Parathyroid adenoma (tissue), 2 donors: ENCODE data around the gene WDR33.

Experiments used
- H2AFZ ChIP-seq: fragments of 300-600 bp; sonication (generic); one replicate; pipeline ENCODE4 v1.7.0; 2017; ENCODE audit warnings: antibody characterized with exemption, mild to moderate bottlenecking
- H3K27ac ChIP-seq: fragments of 300-600 bp; sonication (generic); one replicate; pipeline ENCODE4 v1.7.0; 2017
- H3K27me3 ChIP-seq: fragments of 300-600 bp; sonication (generic); one replicate; pipeline ENCODE4 v1.7.0; 2017; ENCODE audit warnings: low read length; ENCODE audit not compliant: control insufficient read depth, insufficient read depth
- H3K36me3 ChIP-seq: fragments of 300-600 bp; sonication (generic); one replicate; pipeline ENCODE4 v1.7.0; 2017; ENCODE audit warnings: low read length; ENCODE audit not compliant: control insufficient read depth, insufficient read depth
- H3K4me1 ChIP-seq: fragments of 300-600 bp; sonication (generic); one replicate; pipeline ENCODE4 v1.7.0; 2017; ENCODE audit warnings: control low read depth
- H3K4me2 ChIP-seq: fragments of 300-600 bp; sonication (generic); one replicate; pipeline ENCODE4 v1.7.0; 2017; ENCODE audit warnings: low read length
- H3K4me3 ChIP-seq: fragments of 300-600 bp; sonication (generic); one replicate; pipeline ENCODE4 v1.7.0; 2017; ENCODE audit warnings: low read depth, low read length
- H3K79me2 ChIP-seq: fragments of 300-600 bp; sonication (generic); one replicate; pipeline ENCODE4 v1.7.0; 2017; ENCODE audit warnings: control low read depth
- H3K9ac ChIP-seq: fragments of 300-600 bp; sonication (generic); one replicate; pipeline ENCODE4 v1.7.0; 2017; ENCODE audit warnings: mild to moderate bottlenecking
- H3K9me3 ChIP-seq: fragments of 300-600 bp; sonication (generic); one replicate; pipeline ENCODE4 v1.7.0; 2017; ENCODE audit warnings: low read length; ENCODE audit not compliant: control insufficient read depth
- CTCF ChIP-seq: fragments of 300-600 bp; sonication (generic); IDR thresholded peaks from one replicate; pipeline ENCODE4 v1.7.0; 2017; ENCODE audit warnings: antibody characterized with exemption, mild to moderate bottlenecking
- donor health status: primary hyperparathyroidism.

Gene WDR33

GRCh38 chr2:127740665-127741288 lies 70.2 kb downstream of the WDR33 start:
- H3K27ac ChIP-seq, result no peak overlapping the region
- H3K9me3 ChIP-seq, result no peaks in the 10 kb centered on the region
- H3K9ac ChIP-seq, result no peak overlapping the region
- no peaks in the 10 kb centered on the region for H3K36me3 ChIP-seq
- H3K4me1 ChIP-seq, result peaks cover 3% of the 10 kb centered on the region
- no peaks in the 10 kb centered on the region for H3K79me2 ChIP-seq
- H3K4me3 ChIP-seq, result no peak overlapping the region
- no peak overlapping the region for H2AFZ ChIP-seq
- no peaks in the 10 kb centered on the region for H3K27me3 ChIP-seq
- no peak for TF ChIP-seq CTCF
- no peak overlapping the region for H3K4me2 ChIP-seq

DNA sequence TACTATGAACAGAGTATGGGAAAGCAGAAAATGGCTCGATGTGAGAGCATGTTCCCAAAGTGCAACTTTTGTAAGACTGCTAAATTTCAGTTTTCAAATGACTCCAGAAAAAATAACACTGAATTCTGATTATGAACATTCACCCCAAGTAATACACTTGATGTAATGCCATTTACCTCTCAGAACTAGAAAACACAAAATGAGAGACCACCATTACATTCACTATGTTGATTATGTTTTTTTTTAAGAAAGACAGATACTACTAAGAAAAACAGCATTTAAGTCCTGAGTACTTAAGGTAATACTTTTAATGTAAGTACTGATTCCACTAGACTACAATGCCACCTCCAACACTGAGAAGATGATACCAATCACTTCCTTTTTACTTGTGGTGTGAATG lies 71.2 kb downstream of the WDR33 start:
- H3K27me3 ChIP-seq, result no peaks in the 10 kb centered on the region
- H3K9ac ChIP-seq, result no peak overlapping the region
- H3K79me2 ChIP-seq, result no peaks in the 10 kb centered on the region
- H3K27ac ChIP-seq, result no peak overlapping the region
- no peak overlapping the region for H3K4me2 ChIP-seq
- H2AFZ ChIP-seq, result no peak overlapping the region
- H3K9me3 ChIP-seq, result no peaks in the 10 kb centered on the region
- no peak overlapping the region for H3K4me3 ChIP-seq
- no peaks in the 10 kb centered on the region for H3K36me3 ChIP-seq
- TF ChIP-seq CTCF, result no peak
- H3K4me1 ChIP-seq, result peaks cover 3% of the 10 kb centered on the region

- no peaks in the 10 kb centered on the region for H3K27me3 ChIP-seq
- H3K4me3 ChIP-seq, result no peak overlapping the region
- H3K4me1 ChIP-seq, result peaks cover 3% of the 10 kb centered on the region
- H2AFZ ChIP-seq, result no peak overlapping the region
- TF ChIP-seq CTCF, result no peak
- no peaks in the 10 kb centered on the region for H3K79me2 ChIP-seq
- H3K4me2 ChIP-seq, result no peak overlapping the region
- H3K9me3 ChIP-seq, result no peaks in the 10 kb centered on the region
- no peak overlapping the region for H3K9ac ChIP-seq
- no peak overlapping the region for H3K27ac ChIP-seq
- no peaks in the 10 kb centered on the region for H3K36me3 ChIP-seq
These were observed 73.1 kb downstream of the WDR33 start for GRCh38 chr2:127737892-127738291.

DNA sequence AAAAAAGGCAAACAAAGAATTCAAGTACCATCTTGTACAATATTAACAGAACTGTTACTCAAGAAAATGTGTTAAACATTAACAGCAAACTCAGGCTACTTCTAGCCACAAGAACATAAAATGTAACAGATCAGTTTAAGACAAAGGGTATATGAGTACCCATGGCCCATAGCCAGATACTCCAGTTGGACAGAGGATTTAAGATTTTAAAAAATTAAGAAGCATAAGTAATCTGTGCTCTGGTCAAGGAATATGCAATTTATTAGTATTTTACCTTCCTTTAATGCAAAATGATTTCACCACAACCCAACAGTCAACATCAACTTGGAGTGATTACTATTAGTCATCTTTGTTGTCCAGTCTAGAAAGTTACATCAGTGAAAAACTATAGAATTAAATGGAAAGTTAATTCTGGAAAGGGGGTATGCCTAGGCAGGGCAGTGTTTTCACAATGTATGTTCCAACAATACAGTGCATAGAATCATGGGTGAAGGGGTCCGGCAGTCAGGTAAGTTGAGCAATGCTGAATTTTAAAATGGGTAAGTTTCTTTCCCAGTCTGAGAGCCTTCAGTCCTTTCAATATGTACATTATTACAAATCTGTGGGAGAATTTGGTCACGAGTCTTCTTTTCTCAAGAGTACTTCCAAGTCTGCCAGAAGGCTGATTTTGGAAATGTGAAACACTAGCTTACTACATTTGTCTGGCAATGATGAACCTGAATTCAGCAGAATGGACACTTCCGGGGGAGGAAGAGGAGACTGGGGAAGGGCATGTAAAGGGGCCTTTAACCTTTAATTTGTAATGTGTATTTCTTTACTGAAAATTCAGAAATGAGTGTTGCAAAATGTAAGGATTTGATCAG lies 75.2 kb downstream of the WDR33 start:
- no peak overlapping the region for H2AFZ ChIP-seq
- H3K4me3 ChIP-seq, result no peak overlapping the region
- no peaks in the 10 kb centered on the region for H3K9me3 ChIP-seq
- H3K36me3 ChIP-seq, result no peaks in the 10 kb centered on the region
- no peak overlapping the region for H3K4me2 ChIP-seq
- no peaks in the 10 kb centered on the region for H3K79me2 ChIP-seq
- H3K4me1 ChIP-seq, result peaks cover 3% of the 10 kb centered on the region
- no peak overlapping the region for H3K27ac ChIP-seq
- no peaks in the 10 kb centered on the region for H3K27me3 ChIP-seq
- TF ChIP-seq CTCF, result no peak
- no peak overlapping the region for H3K9ac ChIP-seq
